HUES6 (cell line): ENCODE measurements around the gene COL5A1.

Experiments used
- H3K27ac ChIP-seq: 2 replicates; pipeline ENCODE4 v1.7.0; 2013; ENCODE audit warnings: low read depth, mild to moderate bottlenecking, low read length, inconsistent platforms
- H3K27me3 ChIP-seq: 2 replicates; pipeline ENCODE4 v1.6.1; 2013; ENCODE audit warnings: low read length; ENCODE audit not compliant: control insufficient read depth, insufficient read depth
- H3K36me3 ChIP-seq: 2 replicates; pipeline ENCODE4 v1.6.1; 2013; ENCODE audit warnings: low read length; ENCODE audit not compliant: control insufficient read depth, insufficient read depth
- H3K4me1 ChIP-seq: 2 replicates; pipeline ENCODE4 v1.6.1; 2013; ENCODE audit warnings: low read length; ENCODE audit not compliant: control insufficient read depth, insufficient read depth
- H3K4me3 ChIP-seq: 2 replicates; pipeline ENCODE4 v1.5.1; 2013; ENCODE audit warnings: low read depth, low read length
- H3K9ac ChIP-seq: one replicate; pipeline ENCODE4 v1.6.1; 2013; ENCODE audit warnings: mild to moderate bottlenecking, low read length
- H3K9me3 ChIP-seq: 2 replicates; pipeline ENCODE4 v1.6.1; 2013; ENCODE audit warnings: low read depth, low read length; ENCODE audit not compliant: control insufficient read depth, insufficient read depth

COL5A1 gene

GRCh38 chr9:134813841-134814240, 172.2 kb downstream of the COL5A1 start:
- Histone ChIP-seq H3K27ac (no peak overlapping the region), H3K9ac (no peak overlapping the region), H3K4me1 (peaks cover 17% of the 10 kb centered on the region), H3K9me3 (no peaks in the 10 kb centered on the region), H3K36me3 (peaks cover 50% of the 10 kb centered on the region; the same call in 1 of the 2 replicates), H3K4me3 (no peak overlapping the region), H3K27me3 (no peaks in the 10 kb centered on the region)

DNA sequence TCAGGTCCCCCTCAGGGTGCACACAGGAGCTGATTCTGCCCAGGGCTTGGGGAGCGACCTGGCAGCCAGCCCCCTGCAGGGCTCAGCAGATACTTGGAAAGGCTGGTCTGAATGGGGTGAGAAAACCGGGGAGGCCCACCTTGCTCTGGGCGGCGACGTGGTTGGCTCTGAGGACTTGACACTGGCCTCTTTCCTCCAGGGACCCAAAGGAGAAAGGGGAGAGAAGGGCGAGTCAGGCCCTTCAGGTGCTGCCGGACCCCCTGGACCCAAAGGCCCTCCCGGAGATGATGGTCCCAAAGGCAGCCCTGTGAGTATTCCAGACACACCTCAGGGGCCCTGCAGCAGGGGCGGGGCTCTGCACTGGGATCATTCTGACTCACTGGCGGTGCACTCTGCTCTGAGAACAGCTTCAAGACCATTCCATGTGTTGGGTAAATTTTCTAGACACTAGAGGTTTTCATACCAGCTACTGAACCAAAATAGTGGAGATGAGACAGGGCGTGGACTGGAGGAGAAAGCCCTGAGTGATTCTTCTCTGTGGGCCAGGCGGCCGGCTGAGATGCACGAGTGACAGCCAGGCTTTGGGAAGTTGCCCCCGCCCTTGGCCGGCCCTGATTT, 173.1 kb downstream of the COL5A1 start:
- H3K36me3 ChIP-seq, result peaks cover 57% of the 10 kb centered on the region; the same call in 1 of the 2 replicates
- H3K27ac ChIP-seq, result no peak overlapping the region
- no peaks in the 10 kb centered on the region for H3K9me3 ChIP-seq
- H3K27me3 ChIP-seq, result no peaks in the 10 kb centered on the region
- H3K9ac ChIP-seq, result no peak overlapping the region
- peaks cover 17% of the 10 kb centered on the region for H3K4me1 ChIP-seq
- no peak overlapping the region for H3K4me3 ChIP-seq

DNA sequence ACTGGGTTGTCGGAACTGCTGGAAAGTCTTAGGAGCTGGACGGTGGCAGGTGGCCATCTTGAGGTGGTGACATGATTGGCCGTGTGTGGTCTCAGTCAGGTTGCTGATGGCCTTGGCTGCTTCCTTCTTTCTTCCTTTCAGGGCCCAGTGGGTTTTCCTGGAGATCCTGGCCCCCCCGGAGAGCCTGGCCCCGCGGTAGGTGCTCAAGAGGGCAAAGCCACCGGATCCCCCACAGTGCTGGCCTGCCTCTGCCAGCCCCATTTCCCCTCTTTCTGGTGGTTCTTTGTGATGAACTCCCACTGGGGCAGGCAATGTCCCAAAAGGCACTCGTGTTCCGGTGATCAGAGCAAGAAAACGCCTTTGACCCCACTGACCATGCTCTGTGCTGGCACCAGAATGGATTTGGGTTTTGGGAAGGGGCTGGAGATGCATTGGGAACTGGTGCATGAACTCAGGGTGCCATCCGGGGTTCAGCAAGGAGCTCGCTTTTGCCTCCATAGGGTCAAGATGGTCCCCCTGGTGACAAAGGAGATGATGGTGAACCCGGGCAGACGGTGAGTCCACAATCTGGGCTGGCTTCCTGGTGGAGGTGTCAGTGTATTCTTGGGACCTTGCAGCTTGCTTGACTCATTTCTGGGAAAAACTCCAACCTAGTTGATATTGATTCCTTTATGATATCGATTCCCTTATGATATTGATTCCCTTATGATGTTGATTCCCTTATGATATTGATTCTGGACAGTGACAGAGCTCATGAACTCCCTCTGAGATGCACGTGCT, 174.0 kb downstream of the COL5A1 start:
- H3K4me1 ChIP-seq, result peaks cover 17% of the 10 kb centered on the region
- no peaks in the 10 kb centered on the region for H3K27me3 ChIP-seq
- no peaks in the 10 kb centered on the region for H3K9me3 ChIP-seq
- H3K27ac ChIP-seq, result no peak overlapping the region
- H3K9ac ChIP-seq, result no peak overlapping the region
- H3K36me3 ChIP-seq, result peaks cover 65% of the 10 kb centered on the region; the same call in 1 of the 2 replicates
- no peak overlapping the region for H3K4me3 ChIP-seq

DNA sequence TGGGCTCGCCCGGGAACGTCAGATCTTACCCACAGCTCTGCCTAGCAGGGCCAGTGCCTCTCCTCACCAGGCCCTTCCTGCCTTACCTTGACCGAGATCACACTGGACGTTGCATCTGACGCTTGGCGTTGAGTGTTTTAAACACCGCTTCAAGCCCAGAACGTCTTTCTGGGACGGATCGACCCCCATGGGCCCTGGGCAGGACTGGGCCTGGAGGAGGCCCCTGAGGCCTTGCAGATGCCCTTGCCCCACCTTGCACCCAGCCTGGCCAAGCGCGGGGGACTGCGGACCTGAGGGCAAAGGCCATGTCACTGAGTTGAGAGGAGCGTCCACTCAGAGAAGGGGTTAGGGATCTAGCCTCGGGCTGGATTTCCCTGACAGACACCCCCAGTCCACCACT, 174.7 kb downstream of the COL5A1 start:
- Histone ChIP-seq H3K27ac (no peak overlapping the region), H3K27me3 (no peaks in the 10 kb centered on the region), H3K4me3 (no peak overlapping the region), H3K9ac (no peak overlapping the region), H3K9me3 (no peaks in the 10 kb centered on the region), H3K36me3 (peaks cover 68% of the 10 kb centered on the region; the same call in 1 of the 2 replicates), H3K4me1 (peaks cover 11% of the 10 kb centered on the region)

GRCh38 chr9:134818000-134818568, 176.5 kb downstream of the COL5A1 start:
- Histone ChIP-seq H3K36me3 (peaks cover 68% of the 10 kb centered on the region; the same call in 1 of the 2 replicates), H3K4me3 (no peak overlapping the region), H3K9me3 (no peaks in the 10 kb centered on the region), H3K27me3 (no peaks in the 10 kb centered on the region), H3K9ac (no peak overlapping the region), H3K27ac (no peak overlapping the region), H3K4me1 (no peaks in the 10 kb centered on the region)

DNA sequence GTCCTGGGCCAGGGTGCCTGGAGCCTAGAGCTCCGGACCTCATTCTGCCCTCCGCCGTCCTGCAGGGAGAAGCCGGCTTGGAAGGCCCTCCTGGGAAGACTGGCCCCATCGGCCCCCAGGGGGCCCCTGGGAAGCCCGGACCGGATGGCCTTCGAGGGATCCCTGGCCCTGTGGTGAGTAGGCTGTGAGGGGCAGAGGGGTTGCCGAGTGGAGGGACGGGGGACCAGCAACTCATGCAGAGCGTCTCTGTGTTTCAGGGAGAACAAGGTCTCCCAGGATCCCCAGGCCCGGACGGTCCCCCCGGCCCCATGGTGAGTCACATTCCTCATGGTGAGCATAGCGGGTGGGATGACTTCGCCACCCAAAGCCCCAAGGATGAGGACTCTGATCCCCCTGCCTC, 177.0 kb downstream of the COL5A1 start:
- Histone ChIP-seq H3K9ac (no peak overlapping the region), H3K4me3 (no peak overlapping the region), H3K4me1 (no peaks in the 10 kb centered on the region), H3K27ac (no peak overlapping the region), H3K9me3 (no peaks in the 10 kb centered on the region), H3K36me3 (peaks cover 67% of the 10 kb centered on the region; the same call in 1 of the 2 replicates), H3K27me3 (no peaks in the 10 kb centered on the region)

- H3K4me1 ChIP-seq, result no peaks in the 10 kb centered on the region
- H3K4me3 ChIP-seq, result no peak overlapping the region
- H3K9ac ChIP-seq, result no peak overlapping the region
- H3K36me3 ChIP-seq, result peaks cover 73% of the 10 kb centered on the region; the same call in 1 of the 2 replicates
- H3K9me3 ChIP-seq, result no peaks in the 10 kb centered on the region
- H3K27ac ChIP-seq, result no peak overlapping the region
- H3K27me3 ChIP-seq, result no peaks in the 10 kb centered on the region
Measured at GRCh38 chr9:134820901-134821300, 179.3 kb downstream of the COL5A1 start.

GRCh38 chr9:134822541-134822940, 180.9 kb downstream of the COL5A1 start:
- peaks cover 58% of the 10 kb centered on the region; the same call in 1 of the 2 replicates for H3K36me3 ChIP-seq
- no peaks in the 10 kb centered on the region for H3K4me1 ChIP-seq
- no peaks in the 10 kb centered on the region for H3K27me3 ChIP-seq
- no peak overlapping the region for H3K9ac ChIP-seq
- H3K9me3 ChIP-seq, result no peaks in the 10 kb centered on the region
- no peak overlapping the region for H3K27ac ChIP-seq
- H3K4me3 ChIP-seq, result no peak overlapping the region

DNA sequence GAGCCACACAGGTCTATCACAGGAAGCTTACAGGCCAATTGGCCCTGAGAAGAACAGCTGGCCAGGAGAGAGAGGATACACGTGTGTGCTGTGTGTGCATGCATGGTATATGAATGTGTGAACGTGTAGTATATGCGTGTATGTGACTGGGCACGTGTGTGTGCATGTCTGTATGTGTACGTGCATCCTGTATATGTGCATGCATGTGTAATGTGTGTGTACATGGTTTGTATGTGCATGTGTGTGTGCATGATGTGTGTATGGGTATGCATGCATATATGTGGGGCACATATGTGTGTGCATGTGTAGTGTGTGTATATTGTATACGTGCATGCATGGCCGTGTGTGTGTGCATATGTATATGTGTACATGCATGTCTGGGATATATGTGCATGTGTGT, 182.0 kb downstream of the COL5A1 start:
- Histone ChIP-seq H3K9me3 (no peaks in the 10 kb centered on the region), H3K4me3 (no peak overlapping the region), H3K27ac (no peak overlapping the region), H3K36me3 (peaks cover 57% of the 10 kb centered on the region), H3K27me3 (no peaks in the 10 kb centered on the region), H3K4me1 (no peaks in the 10 kb centered on the region), H3K9ac (no peak overlapping the region)

DNA sequence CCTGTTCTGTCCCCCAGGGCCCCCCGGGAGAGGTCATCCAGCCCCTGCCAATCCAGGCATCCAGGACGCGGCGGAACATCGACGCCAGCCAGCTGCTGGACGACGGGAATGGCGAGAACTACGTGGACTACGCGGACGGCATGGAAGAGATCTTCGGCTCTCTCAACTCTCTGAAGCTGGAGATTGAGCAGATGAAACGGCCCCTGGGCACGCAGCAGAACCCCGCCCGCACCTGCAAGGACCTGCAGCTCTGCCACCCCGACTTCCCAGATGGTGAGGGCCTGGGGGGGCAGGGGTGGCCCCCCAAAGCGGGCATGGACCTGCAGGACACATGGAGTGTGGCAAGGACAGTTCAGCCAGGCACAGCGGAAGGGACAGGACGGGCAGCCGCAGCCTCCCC, 183.0 kb downstream of the COL5A1 start:
- H3K9ac ChIP-seq, result no peak overlapping the region
- peaks cover 53% of the 10 kb centered on the region for H3K36me3 ChIP-seq
- H3K4me3 ChIP-seq, result no peak overlapping the region
- H3K27me3 ChIP-seq, result no peaks in the 10 kb centered on the region
- no peaks in the 10 kb centered on the region for H3K9me3 ChIP-seq
- H3K27ac ChIP-seq, result no peak overlapping the region
- H3K4me1 ChIP-seq, result no peaks in the 10 kb centered on the region

GRCh38 chr9:134825025-134825424, 183.4 kb downstream of the COL5A1 start:
- H3K4me1 ChIP-seq, result no peaks in the 10 kb centered on the region
- no peak overlapping the region for H3K4me3 ChIP-seq
- H3K9ac ChIP-seq, result no peak overlapping the region
- peaks cover 49% of the 10 kb centered on the region for H3K36me3 ChIP-seq
- no peaks in the 10 kb centered on the region for H3K27me3 ChIP-seq
- H3K27ac ChIP-seq, result no peak overlapping the region
- no peaks in the 10 kb centered on the region for H3K9me3 ChIP-seq
